Measurements from ENCODE around the gene TPGS1.

GRCh38 chr19:491146-491741 is 16.1 kb upstream of the TPGS1 start:
- TF ChIP-seq TAF1 (IDR thresholded peaks at IDR 0.05; ENCODE audit: borderline replicate concordance, low read depth, low read length) = no peak
- no peak for TF ChIP-seq POLR2AphosphoS5 (IDR thresholded peaks at IDR 0.05; ENCODE audit: low read depth, low read length)
- TF ChIP-seq POLR2A (IDR thresholded peaks at IDR 0.05; ENCODE audit: low read depth, low read length) = no peak

Data from GM12892 (cell line).